Stimulated activated CD4-positive, alpha-beta T cell treated with anti-CD3 and anti-CD28 coated beads, Interleukin-2, amount 100 ng/mL, for 4 hours (primary cell): ENCODE measurements around the gene ZCCHC14.
"Not testable (repeated sequence)": the region's sequence is repeated elsewhere in the genome, so short reads cannot be mapped to it uniquely, and the experiment has no call there.

Experiments used
- DNase-seq: peaks from one replicate; pipeline ENCODE4 v3.0.0-alpha.2; 2020; ENCODE audit warnings: low read depth

The ZCCHC14 gene

DNA sequence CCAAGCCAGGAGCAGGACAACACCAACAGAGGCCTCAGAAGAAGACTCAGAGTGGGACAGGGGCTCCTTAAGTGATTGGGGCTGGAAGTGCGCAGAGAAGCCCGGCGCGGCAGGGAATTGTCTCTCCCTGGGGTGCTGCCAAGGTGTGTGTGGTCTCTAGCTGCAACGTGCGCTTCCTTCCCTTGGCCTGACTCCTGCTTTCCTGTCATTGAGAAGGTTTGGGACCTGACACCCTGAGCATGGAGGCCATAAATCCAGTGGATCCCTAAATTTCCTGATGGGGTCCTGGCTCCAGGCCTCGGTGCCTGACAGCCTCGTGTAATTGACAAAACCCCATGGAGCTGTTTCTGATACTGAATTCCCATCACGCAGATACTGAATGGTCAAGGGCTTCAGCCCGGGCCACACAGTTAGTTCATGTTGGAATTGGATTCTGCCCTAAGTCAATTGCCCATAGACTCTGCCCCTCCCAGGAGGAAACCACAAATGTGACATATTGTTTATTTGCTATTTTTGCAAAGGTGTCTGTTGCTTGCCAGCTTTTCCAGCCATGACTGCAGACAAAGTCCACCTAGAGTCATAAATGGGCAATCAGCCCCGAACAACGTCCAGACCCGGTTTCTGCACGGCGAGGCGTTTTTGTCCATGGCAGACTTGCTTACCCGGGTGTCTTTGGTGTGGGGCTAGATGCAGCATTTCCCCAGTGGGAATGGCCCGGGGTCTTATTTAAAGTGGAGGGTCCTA lies 4.4 kb upstream of the ZCCHC14 start:
- not testable (repeated sequence) for DNase-seq

DNA sequence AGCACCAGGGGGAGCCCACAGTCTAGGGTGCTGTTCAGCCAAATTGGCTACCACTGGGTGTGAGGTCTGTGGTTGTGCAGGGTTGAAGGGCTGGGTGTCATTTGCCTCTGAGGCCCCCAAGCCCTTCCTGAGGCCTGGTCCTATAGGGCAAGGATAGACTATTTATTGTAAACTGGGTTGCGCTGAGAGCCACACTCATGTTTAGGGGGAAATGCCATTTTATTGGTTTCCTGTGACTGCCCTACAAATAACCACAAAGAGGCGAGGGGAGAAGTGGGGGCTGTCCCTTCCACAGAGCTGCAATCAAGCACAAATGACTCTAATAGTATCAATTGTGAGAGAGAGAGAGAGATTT lies 3.6 kb upstream of the ZCCHC14 start:
- no peak for DNase-seq

DNA sequence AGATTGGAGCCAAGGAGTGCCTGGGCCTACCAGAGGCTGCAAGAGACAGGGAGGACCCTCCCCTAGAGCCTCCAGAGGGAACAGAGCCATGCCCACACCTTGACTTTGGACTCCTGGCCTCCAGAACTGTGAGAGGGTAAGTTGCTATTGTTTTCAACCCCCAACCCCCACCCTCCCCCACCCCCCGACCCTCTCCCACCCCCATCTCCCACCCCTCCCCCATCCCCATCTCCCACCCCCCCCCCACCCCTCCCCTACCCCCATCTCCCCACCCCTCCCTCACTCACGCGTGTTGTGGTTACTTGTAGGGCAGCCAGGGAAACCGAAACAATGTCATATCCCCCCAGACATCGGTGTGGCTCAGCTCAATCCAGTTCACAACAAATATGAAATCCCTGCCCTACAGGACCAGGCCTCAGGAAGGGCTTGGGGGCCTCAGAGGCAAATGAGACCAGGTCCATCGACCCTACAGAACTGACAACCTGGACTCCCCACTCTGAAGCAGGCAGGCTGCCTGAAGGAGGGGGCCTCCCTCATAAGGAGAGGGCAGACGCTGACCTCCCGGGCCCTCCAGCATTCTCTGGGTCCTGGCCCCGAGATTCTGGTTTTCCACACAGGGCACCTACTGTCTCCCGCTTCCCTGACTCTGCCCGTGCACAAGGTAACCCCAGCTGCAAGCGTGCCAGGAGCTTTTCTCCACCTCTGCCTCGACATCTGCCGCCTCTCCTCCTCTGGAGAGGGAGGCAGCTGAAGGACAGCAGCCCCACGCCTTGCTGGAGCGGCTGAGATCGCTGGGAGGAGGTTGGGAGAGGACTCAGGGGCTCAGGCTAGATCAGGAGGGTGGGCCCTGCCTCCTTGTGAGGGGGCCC lies 3.0 kb upstream of the ZCCHC14 start:
- DNase-seq = no peak

DNA sequence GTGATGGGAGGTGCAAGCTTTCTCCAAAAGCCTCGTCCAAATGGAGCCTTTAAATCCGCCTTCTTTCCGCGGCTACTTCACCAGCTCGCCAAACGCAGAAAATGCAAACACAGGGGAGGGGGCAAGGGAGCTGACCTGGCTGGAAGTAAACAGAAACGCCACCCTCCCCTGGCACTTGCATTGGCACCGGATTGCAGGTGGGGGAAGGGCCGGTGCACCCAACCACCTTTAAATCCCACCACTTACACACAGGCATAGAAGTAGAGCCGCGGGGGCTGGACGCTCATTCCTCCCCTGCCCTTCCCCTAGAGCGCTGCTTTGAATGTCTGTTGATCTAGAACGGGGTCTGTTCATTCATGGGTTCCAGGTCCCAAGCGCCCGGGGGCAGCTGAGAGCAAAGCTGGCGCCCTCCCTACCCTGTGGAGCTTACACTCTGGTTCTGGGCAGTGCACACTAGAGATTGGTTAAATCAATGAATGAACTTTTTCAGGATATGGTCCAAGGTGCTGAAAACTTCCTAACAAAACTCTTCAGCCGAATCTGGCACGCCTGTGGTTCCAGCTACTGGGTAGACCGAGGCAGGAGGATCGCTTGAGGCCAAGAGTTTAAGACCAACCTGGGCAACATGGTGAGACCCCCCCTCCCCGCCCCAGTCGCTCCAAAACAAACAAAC lies 920 bp upstream of the ZCCHC14 start:
- DNase-seq = no peak

DNA sequence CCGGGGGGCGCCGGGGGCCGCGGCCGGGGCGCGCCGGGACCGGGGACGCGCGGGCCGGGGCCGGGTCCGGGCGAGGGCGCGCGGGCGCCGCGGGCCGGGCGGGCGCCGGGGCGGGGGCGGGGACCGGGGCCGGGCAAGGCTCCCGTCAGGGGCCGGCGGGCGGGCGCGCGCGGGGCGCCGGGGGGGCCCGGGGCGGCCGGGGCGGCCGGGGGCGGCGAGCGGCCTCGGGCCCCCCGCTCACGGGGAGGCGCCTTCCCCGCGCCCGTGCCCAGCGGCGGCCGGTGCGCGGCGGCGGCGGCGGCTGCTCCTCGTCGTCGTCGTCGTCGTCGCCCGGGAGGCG lies 563 bp downstream of the ZCCHC14 start:
- DNase-seq = no peak

DNA sequence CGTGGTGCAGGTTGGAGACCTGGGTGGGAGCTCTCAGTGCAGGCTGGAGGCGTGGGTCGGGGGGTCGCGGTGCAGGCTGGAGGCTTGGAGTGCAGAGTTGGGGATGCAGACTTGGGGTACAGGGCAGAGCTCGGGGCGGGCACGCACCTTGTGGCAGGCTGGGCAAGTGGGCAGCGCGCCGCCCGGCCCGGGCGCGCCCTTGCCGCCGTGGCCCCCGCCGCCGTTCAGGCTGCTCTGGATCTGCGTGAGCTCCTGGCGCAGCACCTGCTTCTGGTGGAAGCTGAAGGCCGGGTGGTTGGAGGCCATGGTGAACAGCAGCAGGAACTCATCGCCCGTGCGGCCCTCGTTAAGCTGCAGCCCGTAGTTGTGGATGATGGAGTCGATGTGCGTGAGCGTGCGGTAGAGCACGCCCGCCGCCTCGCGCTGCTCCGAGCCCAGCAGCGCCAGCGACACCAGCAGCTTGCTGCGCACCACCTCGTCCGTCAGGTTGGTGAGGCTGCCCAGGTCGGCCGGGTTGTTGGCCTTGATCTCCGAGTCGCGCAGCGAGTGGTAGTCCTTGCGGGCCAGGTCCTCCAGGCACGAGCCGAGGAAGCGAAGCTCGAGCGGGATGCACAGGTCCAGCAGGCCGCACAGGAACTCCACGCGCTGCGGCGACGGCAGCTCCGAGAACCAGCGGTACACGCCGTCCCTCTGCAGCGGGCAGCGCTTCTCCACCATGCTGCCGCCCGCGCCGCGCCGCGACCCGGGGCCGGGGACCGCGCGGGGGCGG lies 1.1 kb downstream of the ZCCHC14 start:
- no peak for DNase-seq

DNA sequence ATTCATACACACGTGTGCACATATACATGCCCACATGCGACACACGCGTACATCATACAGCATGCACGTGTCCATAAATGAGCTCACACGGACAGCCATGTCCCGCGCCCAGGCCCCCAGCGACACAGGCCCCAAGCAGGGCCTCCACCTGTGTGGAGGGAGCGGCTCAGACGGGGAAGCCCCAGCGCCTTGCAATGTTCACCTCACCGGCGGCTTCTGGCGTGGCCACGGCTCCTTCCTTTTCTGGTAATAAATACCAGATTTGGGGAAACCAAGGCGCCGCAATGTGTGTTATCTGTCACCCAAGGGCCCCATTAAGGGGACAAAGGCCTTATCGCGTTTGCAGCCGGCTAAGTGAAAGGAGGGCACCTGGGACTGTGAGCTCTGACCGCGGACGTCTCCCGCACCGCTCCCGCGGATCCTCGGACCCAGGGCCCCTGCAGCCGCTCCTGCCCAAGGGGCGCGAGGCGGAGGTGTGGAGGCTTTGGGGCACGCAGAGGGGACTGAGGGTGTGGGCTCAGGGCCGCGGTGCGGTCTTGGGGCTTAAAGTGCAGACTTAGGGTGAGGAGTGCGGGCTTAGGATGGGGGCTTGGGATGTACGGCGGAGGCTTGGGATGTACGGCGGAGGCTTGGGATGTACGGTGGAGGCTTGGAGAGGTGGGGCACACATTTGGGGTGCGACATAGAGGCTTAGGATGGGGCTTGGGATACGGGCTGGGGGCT lies 1.9 kb downstream of the ZCCHC14 start:
- peak; percentile 33 for DNase-seq

DNA sequence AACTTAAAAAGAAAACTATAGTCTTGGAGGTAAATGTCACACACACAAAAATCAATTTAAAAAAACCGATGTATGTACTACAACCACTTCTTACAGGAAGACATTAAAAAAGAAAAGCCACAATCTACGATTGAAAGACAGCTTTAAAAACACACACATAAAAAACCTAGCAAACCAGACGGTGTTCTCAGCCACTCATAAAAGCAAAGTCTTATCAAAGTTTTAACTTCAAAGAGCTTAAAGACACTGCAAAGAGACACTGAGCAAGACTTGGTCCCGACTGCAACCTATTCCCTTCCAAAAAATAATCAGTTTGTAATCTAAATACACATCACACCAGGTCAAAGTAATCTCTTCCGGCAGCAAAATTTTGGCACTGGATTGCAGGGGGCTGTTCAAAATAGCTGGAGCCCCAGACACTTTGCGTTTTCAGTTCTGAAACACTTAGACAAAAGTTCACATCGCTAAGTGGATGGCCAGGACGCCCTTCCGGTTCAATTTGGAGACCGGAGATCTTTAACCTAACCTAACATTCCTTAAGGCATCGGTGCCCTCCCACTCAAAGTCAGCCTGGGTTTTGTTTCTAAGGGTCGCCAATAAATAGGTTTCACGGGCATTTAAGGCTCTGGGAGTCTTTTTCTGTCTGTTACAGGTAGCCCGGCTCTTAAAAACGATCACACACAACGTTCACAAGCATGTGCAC lies 2.6 kb downstream of the ZCCHC14 start:
- DNase-seq = no peak

DNA sequence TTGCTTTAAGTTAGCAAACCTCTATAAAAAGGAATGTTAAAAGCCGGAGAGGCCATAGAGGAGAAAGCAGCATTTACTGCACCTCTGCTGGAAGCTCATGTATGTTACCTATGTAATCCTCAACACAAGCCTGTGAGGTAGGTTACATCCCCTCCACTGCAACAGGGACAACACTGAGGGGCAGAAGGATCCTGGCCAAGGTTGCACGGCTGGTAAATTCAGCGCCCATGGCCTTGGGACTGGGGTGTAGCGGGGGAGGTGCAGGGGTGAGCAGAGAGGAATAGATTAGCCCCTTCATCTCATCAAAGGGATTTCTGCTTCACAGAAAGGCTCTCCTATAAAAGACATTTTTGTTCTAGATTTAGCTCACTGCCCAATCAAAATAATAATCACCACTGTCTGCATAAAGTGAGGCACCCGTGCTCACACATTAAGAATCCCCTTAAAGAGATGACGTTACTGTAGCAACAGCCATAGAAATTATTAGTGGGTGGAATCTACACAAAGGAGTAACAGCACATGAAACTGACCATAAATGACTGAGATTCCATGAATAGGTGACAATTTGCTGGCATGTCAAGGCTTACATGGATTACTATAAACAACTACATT lies 3.3 kb downstream of the ZCCHC14 start:
- DNase-seq = no peak

DNA sequence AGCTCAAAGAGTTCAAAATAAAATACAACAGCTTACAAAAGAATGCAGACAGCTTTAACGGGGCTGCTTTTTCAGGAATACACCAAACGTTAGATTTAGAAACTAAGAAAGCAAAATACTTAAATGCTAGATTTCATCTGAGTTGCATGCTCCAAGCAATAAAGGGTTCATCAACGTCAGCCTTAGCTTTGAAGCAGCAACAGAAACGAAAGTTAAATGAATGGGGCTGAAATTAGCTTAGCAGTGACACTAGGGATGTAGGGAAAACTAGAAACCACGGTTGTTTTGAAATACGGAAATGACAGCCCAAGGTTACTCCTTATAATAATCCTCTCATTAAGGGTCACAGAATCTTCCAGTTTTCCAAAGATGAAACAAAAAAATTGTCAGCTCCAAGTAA lies 3.9 kb downstream of the ZCCHC14 start:
- DNase-seq = not testable (repeated sequence)

DNA sequence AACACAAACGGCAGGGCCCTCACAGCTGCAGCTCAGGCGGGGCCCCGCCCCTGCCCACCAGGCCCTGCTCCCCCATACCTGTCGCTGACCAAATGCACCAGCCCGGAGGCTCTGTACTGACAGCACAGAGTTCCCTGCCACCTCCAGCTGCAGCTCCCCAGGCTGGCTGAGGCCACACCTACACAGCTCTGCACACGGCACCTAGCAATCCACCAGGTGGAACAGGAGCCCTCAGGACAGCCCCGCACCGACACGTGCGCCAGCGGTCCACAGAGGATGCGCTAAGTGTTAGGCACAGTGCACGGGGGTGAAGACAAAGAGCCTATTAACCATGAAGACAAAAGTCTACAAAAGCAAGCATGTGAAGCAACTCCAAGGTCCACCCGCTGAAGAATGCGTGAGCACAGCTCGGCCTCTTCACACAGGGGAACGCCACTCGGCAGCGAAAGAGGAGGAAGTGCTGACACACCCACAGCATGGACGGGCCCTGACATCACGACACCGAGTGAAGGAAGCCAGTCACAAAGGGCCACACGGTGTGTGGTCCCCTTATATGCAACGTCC lies 5.4 kb downstream of the ZCCHC14 start:
- no peak for DNase-seq

DNA sequence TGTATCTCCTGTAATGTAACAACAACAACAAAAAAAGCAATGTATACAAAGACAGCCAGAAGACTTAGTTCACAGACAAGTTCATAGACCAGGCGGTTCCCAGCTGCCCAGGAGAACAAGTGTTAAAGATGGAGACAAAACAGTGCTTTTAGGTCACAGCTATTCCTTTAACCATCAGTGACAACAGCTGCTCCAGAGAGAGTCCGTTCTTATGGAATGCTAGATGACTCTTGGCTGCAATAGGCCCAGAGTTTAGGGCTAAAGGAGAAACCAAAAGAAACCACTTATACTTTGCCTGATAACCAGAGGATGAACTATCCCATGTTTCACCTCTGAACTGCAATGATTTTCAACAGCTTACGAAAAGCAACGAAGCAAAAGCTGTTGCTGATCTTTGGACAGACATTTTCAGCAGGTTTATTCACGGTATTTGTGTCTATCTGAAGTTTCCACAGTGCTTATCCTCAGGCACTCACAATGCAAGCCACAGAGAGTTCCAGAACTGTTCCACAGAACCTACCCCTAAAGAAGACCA lies 6.0 kb downstream of the ZCCHC14 start:
- no peak for DNase-seq

DNA sequence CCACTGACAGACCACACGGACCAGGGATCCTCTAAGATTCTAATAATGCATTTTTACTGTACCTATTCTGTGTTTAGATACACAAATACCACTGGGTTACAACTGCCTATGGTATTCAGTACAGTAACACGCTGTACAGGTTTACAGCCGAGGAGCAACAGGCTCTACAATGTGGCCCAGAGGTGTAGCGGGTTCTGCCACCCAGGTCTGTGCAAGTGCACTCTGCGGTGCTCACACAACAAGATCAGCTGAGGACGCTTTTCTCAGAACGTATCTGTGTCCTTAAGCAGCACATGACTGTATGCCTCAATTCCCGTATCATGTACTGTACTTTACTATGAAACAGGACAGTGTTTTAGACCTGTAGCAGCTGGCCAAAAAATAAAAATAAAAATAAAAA lies 6.5 kb downstream of the ZCCHC14 start:
- no peak for DNase-seq

DNA sequence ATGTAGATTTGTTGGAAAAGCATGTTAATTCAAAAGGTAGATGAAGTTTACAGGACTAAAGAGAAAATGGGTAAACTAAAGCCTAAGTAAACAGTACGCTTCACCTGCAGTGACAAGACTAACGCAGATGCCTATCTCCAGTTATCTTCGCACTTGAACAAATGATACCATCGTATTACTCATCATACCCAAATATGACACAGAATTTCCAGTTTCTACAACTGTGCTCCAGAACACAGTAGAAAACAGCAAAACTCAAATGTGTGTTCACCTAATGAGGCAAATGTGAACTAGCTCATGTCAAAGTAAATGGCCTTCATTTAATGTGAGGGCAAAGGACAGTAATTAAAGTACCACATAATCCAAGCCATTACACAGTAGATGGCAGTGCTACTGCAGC lies 7.0 kb downstream of the ZCCHC14 start:
- DNase-seq = not testable (repeated sequence)

DNA sequence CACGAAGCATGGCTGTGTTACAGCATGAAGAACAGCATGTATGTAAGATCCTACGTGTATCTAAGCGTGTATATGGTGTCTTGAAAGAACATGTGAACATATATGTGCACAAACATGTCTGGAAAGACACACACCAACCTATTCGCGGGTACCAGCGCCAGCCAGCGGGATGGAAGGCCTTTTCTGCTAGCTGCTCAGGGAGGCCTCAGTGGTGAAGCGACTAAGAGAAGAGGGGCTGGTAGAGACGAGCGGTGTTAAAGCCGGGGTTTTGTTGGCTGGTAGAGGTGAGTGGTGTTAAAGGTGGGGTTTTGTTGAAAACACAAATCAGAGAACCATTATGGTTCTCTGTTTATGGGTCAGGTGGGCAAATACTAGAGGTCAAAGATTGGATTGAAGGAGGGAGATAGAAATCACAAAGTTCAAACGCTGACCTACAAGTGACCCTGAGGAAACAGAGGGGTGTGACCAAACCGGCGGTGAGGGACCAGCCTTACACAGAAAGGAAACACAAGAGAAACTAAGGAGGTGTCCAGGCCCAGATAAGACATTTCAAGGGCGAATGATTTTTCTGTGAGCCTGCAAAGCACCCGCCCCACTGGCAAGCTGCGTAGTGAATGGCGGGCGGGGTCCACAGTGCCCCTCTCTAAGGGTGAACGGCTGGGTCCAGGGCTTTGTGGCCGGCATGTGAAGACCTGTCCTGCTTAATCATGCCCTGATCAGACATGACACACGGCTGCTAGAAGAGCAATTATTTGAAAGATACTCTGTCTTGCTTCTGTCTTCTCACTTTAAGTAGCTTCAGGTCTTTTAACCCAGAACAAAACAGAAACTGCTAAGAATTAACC lies 8.1 kb downstream of the ZCCHC14 start:
- no peak for DNase-seq

DNA sequence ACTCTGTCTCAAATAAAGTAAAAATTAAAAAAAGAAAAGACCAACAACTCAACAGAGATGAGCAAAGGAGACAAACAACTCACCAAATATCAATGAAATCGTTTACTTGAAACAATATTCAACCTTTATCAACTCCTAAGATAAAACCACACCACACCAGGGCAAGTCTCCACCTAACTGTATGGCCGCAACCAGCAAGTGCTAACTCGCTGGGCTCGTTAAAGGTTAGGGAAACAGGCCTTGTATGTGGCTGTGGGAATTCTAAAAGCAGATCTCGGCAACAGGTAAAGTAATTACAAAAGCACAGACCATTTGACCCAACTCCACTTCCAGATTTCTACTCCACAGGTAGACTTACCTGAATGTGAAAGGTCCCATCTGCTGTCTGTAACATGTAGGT lies 9.3 kb downstream of the ZCCHC14 start:
- DNase-seq = no peak

DNA sequence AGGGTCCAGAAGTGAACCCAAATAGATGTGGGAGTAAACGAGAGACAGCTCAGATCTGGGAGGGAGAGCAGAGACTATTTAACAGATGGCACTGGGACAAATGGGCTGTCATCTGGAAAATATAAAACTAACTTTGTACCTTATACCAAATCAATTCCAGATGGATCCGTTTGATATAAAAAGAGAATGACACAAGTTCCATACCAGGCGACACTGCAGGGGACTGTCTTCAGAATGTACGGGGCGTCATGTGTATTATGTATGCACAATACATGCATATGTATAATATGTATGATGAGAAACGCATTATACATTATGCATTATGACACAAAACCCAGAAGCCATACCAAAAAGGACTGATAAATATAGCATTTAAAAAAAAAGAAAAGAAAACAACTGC lies 10.2 kb downstream of the ZCCHC14 start:
- not testable (repeated sequence) for DNase-seq

DNA sequence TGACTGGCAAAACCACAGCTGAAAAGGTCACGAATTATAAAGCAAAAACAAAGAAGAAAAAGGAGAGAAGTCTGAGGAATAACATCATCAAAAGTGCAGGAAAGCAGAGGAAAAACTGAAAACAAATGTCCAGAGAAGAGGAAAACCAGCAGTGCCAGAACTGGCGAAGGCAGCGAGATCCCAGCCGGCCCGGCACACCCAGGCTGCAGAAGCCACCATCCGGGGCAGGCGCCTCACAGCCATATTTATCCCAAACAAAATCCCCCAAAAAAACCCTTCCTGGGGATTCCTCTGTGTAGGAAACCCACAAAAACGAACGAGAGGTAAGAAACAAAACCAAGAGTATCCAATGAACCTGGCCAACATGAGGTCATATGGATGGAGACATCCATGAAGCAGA lies 10.6 kb downstream of the ZCCHC14 start:
- DNase-seq = no peak

DNA sequence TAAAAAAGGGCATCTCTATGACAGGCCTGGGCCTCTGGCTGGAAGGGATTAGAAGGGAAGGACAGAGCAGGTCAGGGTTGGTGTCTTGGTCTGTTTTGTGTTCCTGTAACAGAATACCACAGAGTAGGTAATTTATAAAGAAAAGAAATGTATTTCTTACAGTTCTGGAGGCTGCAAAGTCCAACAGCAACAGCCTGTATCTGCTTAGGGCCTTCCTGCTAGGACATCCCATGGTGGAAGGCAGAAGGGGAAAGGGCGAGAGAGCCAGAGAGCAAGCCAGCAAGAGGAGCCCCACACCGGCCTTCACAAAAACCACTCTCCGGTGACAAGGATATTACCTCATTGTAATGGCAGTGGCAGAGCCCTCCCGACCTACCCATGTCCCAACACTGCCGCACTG lies 11.1 kb downstream of the ZCCHC14 start:
- not testable (repeated sequence) for DNase-seq
